ENCODE measurements around the gene NDUFA12. TPM values are rescaled to one million over a fixed set of nuclear protein-coding genes. Genes with fewer than 3 reads are reported as not detected.

The NDUFA12 gene
- total RNA-seq = 100 to 1,000 TPM; 195 to 638 (median 351) TPM
- polyA plus RNA-seq = 100 to 1,000 TPM; 550 to 872 TPM
- long read RNA-seq, donor 1, transcript NDUFA12-201 (4 exons, 635 nt) = major isoform, 136 of 144 reads
- long read RNA-seq, donor 1, partial matches to known transcripts = 5 of 144 reads
- long read RNA-seq, donor 1, other reads (novel, unspliced or antisense) = 1 of 144 reads
- long read RNA-seq, donor 2, transcript NDUFA12-201 (4 exons, 635 nt) = major isoform, 66 of 72 reads
- long read RNA-seq, donor 2, partial matches to known transcripts = 3 of 72 reads
- long read RNA-seq, donor 2, other reads (novel, unspliced or antisense) = 3 of 72 reads
- long read RNA-seq, donor 3, transcript NDUFA12-201 (4 exons, 635 nt) = major isoform, 135 of 147 reads
- long read RNA-seq, donor 3, partial matches to known transcripts = 5 of 147 reads
- long read RNA-seq, donor 3, other reads (novel, unspliced or antisense) = 2 of 147 reads

DNA sequence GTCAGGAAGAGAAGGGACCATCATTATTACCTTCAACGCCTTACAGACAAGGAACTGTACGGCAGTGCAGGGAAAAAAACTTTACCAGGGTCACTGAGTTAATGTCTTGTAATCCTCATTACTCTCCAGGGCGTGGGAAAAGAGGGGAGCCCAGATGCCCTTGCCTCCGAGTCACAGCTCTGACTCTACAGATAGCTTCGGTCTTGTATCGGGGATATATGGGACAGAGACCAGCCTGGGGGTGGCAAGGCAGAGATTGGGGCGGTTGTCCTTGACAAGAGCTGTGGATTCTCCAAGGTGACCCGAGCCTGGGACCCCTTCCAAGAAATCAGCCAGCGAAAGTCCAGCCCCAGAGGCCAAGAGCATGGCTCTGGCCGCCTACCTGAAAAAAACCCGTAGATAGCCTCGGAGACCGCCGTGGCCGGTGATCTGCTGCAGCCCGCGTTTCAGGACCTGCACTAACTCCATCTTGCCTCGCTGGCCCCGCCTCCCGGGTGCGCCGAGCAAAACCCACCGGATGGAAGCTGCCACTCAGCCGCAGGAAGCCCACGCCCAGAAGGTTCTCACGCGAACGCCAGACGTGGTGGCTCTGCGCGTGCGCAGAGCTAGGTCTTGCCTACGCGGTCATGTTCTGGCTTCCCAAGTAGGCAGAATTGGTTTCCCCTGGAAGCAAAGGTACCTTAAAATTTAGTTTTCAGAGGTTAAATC lies at the start of gene NDUFA12:
Gene NDUFA12 (minus strand): TSS at position 485 of the 708 bp plus-strand sequence. CDS start 17 bp downstream, at position 468.
- 0 to 1% (median 0%) methylated on average over 30 to 34 of the region's 34 CpGs for WGBS, 4 donors
- DNase-seq (peak; percentile 95 to 98 (median 97)), ATAC-seq (peak; percentile 99 to 100 (median 100))
- TF ChIP-seq CTCF (IDR thresholded peaks at IDR 0.05) (peak in 3 of 12 donors; percentile 4 to 16 (median 12)), POLR2A (IDR thresholded peaks at IDR 0.05) (peak; percentile 50 to 87)
- H3K27me3 ChIP-seq = no peaks in the 10 kb centered on the region
- intact Hi-C loops (cut with DNase I) = no loop called here
- peaks cover 0 to 52% (median 27%) of the 10 kb centered on the region in 12 donors for H3K4me1 ChIP-seq
- H3K9me3 ChIP-seq = peaks cover 0 to 20% (median 9%) of the 10 kb centered on the region in 12 donors
- peak within 1 kb of the TSS; percentile 58 to 95 (median 84) for H3K4me3 ChIP-seq
- peak within 1 kb of the TSS; percentile 86 to 97 (median 92) for H3K27ac ChIP-seq
- H3K36me3 ChIP-seq = peaks cover 0 to 25% (median 18%) of the 10 kb centered on the region in 9 donors

- DNase-seq = no peak
- WGBS, 4 donors = 86 to 94% (median 93%) methylated on average over 4 of the region's 4 CpGs
- ATAC-seq = no peak
- Histone ChIP-seq H3K27ac (no peak overlapping the region), H3K27me3 (no peaks in the 10 kb centered on the region), H3K4me3 (no peak overlapping the region), H3K9me3 (no peaks in the 10 kb centered on the region), H3K36me3 (peaks cover 0 to 100% (median 89%) of the 10 kb centered on the region in 9 donors), H3K4me1 (no peaks in the 10 kb centered on the region)
- TF ChIP-seq POLR2A (IDR thresholded peaks at IDR 0.05) (no peak), CTCF (IDR thresholded peaks at IDR 0.05) (no peak)
- intact Hi-C loops (cut with DNase I) = no loop called here
Measured at GRCh38 chr12:95051241-95051640, 47.7 kb upstream of the NDUFA12 start.

DNA sequence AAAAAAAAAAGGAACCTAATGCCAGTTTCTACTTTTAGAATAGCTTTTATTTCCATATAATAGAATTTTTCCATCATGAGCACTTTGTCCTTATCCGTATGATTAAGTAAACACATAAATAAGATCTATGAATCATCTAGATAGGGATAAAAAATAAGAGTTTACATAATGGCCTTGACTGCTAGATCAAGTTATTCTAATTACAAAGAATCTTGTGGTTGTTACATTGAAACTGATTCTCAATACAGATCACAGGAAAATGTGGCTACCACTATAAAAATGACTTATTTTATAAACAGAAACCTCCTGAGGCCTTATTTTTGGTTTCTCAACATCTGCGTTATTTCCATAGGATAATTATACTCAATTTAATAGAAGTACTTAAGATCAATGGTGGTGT lies 34.4 kb upstream of the NDUFA12 start:
- TF ChIP-seq CTCF (IDR thresholded peaks at IDR 0.05) (no peak), POLR2A (IDR thresholded peaks at IDR 0.05) (no peak)
- WGBS, 4 donors = 93 to 97% (median 95%) methylated on average over 2 of the region's 2 CpGs

GRCh38 chr12:95034750-95035149 lies 31.3 kb upstream of the NDUFA12 start:
- WGBS, 4 donors = 91 to 96% (median 94%) methylated on average over 1 of the region's 1 CpG
- no peak for ATAC-seq
- intact Hi-C loops (cut with DNase I) = no loop called here

More for the DNA sequence above, 34.4 kb upstream of the NDUFA12 start:
- Histone ChIP-seq H3K27me3 (no peaks in the 10 kb centered on the region), H3K27ac (no peak overlapping the region), H3K9me3 (no peaks in the 10 kb centered on the region), H3K4me1 (peaks cover 0 to 9% (median 0%) of the 10 kb centered on the region in 12 donors), H3K36me3 (peaks cover 0 to 100% (median 81%) of the 10 kb centered on the region in 9 donors), H3K4me3 (no peak overlapping the region)
- intact Hi-C loops (cut with DNase I) = no loop called here
- no peak for DNase-seq
- no peak for ATAC-seq

More at GRCh38 chr12:95034750-95035149, 31.3 kb upstream of the NDUFA12 start:
- Histone ChIP-seq H3K36me3 (peaks cover 0 to 100% (median 85%) of the 10 kb centered on the region in 9 donors), H3K9me3 (no peaks in the 10 kb centered on the region), H3K4me1 (peaks cover 0 to 9% (median 0%) of the 10 kb centered on the region in 12 donors), H3K27me3 (no peaks in the 10 kb centered on the region), H3K4me3 (no peak overlapping the region), H3K27ac (no peak overlapping the region)
- DNase-seq = no peak
- TF ChIP-seq CTCF (IDR thresholded peaks at IDR 0.05) = no peak
- TF ChIP-seq POLR2A (IDR thresholded peaks at IDR 0.05) = no peak

Data from heart left ventricle (tissue), 16 donors.